ENCODE measurements around the gene HOXB1.

DNA sequence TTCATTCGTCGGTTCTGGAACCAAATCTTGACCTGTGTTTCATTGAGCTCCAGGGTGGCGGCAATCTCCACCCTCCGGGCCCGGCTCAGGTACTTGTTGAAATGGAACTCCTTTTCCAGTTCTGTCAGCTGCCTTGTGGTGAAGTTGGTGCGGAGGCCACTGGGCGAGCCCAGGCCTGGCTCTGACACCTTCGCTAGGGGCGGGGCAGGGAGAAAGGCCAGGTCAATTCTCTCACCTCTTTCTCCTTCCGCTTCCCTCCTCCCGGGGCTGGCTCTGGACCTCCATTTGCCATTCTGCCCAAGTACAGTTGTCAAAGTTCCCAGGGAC lies 1.2 kb downstream of the HOXB1 start:
- TF ChIP-seq, protein P1, sequence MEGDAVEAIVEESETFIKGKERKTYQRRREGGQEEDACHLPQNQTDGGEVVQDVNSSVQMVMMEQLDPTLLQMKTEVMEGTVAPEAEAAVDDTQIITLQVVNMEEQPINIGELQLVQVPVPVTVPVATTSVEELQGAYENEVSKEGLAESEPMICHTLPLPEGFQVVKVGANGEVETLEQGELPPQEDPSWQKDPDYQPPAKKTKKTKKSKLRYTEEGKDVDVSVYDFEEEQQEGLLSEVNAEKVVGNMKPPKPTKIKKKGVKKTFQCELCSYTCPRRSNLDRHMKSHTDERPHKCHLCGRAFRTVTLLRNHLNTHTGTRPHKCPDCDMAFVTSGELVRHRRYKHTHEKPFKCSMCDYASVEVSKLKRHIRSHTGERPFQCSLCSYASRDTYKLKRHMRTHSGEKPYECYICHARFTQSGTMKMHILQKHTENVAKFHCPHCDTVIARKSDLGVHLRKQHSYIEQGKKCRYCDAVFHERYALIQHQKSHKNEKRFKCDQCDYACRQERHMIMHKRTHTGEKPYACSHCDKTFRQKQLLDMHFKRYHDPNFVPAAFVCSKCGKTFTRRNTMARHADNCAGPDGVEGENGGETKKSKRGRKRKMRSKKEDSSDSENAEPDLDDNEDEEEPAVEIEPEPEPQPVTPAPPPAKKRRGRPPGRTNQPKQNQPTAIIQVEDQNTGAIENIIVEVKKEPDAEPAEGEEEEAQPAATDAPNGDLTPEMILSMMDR (IDR thresholded peaks at IDR 0.05), result no peak
- TF ChIP-seq EZH2phosphoT487 (IDR thresholded peaks at IDR 0.05), result no peak
